NCI-H2196 (cell line): Measurements from ENCODE around the gene ABCG8.
"Not testable (repeated sequence)": the region's sequence is repeated elsewhere in the genome, so short reads cannot be mapped to it uniquely, and the experiment has no call there.

Experiments
- DNase-seq: peaks from one replicate; lab custom pipeline; 2025; ENCODE audit not compliant: unreplicated experiment; lab: John Stamatoyannopoulos, UW

ABCG8 gene

GRCh38 chr2:43906448-43907109 is 67.8 kb downstream of the ABCG8 start:
- no peak for DNase-seq

GRCh38 chr2:43911136-43911790 is 72.5 kb downstream of the ABCG8 start:
- DNase-seq, result not testable (repeated sequence)

DNA sequence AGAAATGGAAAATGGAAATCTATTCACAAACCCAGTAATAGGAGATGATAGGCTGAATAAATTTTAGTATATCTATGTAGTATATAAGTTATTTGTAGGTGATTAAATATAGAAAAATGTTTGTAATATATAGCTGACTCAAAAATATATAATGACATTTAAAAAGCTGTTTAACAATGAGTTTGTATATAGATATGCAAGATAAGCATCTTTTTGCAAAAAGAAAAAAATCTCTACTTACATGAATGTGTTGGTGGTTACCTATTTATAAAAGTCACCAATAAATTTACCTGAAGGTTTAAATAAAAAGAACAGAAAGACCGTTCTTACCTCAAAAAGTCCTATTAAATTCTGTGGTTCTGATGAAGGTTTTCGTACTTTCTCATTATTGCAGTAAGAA is 85.7 kb downstream of the ABCG8 start:
- DNase-seq, result no peak

- no peak for DNase-seq
Observed at GRCh38 chr2:43925431-43925830, 86.7 kb downstream of the ABCG8 start.

GRCh38 chr2:43927442-43927841 is 88.7 kb downstream of the ABCG8 start:
- no peak for DNase-seq

DNA sequence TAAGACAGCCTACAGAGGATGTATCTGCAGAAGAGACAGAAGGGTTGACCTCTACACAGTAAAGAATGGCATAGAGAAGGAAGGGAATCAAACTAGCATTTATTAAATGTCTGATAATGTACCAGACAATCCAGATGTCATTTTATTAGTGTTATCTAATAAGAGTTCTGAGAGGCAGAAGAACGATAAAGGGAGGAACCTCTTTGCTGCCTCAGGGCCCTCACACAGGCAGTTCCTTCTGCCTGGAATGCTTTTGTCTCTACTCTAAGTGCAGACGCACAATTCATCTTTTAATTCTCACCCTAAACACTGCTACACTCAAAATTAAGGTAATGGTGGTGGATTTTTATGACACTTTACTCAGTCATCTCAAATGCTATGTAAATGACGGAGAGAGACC is 92.5 kb downstream of the ABCG8 start:
- DNase-seq, result no peak
